ENCODE data around the gene MEGF11.

DNA sequence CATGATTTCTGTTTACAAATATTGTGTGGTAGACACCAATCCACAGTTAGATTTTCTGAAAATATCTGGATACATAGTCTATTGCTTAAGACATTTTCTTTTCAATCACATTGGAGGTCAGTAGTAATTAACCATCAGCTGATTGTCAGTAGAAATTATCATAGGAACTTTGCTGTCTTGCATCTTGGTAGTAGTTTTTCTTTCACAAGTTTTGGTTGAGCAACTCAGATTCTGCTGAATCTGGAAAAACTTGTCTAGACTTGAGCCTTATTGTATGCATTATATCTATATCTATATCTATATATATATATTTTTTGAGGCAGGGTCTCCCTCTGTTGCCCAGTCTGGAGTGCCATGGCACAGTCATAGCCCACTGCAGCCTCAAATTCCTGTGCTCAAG is 380.3 kb downstream of the MEGF11 start:
- TF ChIP-seq, protein P1, sequence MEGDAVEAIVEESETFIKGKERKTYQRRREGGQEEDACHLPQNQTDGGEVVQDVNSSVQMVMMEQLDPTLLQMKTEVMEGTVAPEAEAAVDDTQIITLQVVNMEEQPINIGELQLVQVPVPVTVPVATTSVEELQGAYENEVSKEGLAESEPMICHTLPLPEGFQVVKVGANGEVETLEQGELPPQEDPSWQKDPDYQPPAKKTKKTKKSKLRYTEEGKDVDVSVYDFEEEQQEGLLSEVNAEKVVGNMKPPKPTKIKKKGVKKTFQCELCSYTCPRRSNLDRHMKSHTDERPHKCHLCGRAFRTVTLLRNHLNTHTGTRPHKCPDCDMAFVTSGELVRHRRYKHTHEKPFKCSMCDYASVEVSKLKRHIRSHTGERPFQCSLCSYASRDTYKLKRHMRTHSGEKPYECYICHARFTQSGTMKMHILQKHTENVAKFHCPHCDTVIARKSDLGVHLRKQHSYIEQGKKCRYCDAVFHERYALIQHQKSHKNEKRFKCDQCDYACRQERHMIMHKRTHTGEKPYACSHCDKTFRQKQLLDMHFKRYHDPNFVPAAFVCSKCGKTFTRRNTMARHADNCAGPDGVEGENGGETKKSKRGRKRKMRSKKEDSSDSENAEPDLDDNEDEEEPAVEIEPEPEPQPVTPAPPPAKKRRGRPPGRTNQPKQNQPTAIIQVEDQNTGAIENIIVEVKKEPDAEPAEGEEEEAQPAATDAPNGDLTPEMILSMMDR (conservative IDR thresholded peaks at IDR 0.05 in 1 of 2, IDR thresholded peaks at IDR 0.05 in 1 of 2; ENCODE audit: low read depth in 1 of 2, low read length in 2 of 2): no peak
- no peak for TF ChIP-seq EZH2 (IDR thresholded peaks at IDR 0.05; ENCODE audit: low read length, missing control alignments)
